BE2C (cell line): ENCODE results near the gene SLC38A2.
"Not testable (repeated sequence)": the region's sequence is repeated elsewhere in the genome, so short reads cannot be mapped to it uniquely, and the experiment has no call there.

Experiments
- DNase-seq: peaks from one replicate; pipeline ENCODE4 v3.0.0-alpha.2; 2020
- H3K27me3 ChIP-seq: fragments of 250-450 bp; sonication (Bioruptor Pico); 2 replicates; pipeline ENCODE4 v1.5.1; 2020; ENCODE audit warnings: mild to moderate bottlenecking
- H3K36me3 ChIP-seq: fragments of 250-450 bp; sonication (Bioruptor Pico); 2 replicates; pipeline ENCODE4 v1.5.1; 2020; ENCODE audit warnings: mild to moderate bottlenecking
- H3K4me1 ChIP-seq: fragments of 250-450 bp; sonication (Bioruptor Pico); 2 replicates; pipeline ENCODE4 v1.5.1; 2020
- H3K4me3 ChIP-seq: 2 replicates; pipeline ENCODE4 v1.5.1; 2011; ENCODE audit warnings: low read depth, low read length
- H3K9me3 ChIP-seq: fragments of 250-450 bp; sonication (Bioruptor Pico); 2 replicates; pipeline ENCODE4 v1.5.1; 2020
- TF ChIP-seq, protein P1 (sequence below): IDR thresholded peaks from 2 replicates; pipeline ENCODE4 v1.5.1; 2012; ENCODE audit warnings: mild to moderate bottlenecking, low read depth, low read length

The SLC38A2 gene

DNA sequence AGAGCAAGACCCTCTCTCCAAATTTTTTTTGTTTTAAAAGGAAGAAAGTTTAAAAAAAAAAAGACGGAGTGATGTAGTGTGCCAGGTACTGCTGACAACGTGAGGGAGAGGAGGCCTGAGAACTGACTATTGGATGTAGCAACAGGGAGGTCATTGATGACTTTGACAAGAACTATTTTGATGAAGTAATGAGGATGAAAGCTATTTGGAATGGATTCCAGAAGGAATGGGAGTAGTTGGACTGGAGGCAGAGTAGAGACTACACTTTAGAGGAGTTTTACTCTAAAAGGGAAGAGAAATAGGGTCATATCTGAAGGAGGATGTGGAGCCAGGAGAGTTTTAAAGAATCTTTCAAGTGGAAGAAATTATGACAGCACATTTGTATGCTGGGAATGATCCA is 27.8 kb upstream of the SLC38A2 start:
- DNase-seq, result no peak
- H3K4me1 ChIP-seq, result no peaks in the 10 kb centered on the region
- no peaks in the 10 kb centered on the region for H3K27me3 ChIP-seq
- TF ChIP-seq, protein P1, sequence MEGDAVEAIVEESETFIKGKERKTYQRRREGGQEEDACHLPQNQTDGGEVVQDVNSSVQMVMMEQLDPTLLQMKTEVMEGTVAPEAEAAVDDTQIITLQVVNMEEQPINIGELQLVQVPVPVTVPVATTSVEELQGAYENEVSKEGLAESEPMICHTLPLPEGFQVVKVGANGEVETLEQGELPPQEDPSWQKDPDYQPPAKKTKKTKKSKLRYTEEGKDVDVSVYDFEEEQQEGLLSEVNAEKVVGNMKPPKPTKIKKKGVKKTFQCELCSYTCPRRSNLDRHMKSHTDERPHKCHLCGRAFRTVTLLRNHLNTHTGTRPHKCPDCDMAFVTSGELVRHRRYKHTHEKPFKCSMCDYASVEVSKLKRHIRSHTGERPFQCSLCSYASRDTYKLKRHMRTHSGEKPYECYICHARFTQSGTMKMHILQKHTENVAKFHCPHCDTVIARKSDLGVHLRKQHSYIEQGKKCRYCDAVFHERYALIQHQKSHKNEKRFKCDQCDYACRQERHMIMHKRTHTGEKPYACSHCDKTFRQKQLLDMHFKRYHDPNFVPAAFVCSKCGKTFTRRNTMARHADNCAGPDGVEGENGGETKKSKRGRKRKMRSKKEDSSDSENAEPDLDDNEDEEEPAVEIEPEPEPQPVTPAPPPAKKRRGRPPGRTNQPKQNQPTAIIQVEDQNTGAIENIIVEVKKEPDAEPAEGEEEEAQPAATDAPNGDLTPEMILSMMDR, result no peak
- H3K4me3 ChIP-seq, result no peak overlapping the region
- no peaks in the 10 kb centered on the region for H3K36me3 ChIP-seq
- no peaks in the 10 kb centered on the region for H3K9me3 ChIP-seq

DNA sequence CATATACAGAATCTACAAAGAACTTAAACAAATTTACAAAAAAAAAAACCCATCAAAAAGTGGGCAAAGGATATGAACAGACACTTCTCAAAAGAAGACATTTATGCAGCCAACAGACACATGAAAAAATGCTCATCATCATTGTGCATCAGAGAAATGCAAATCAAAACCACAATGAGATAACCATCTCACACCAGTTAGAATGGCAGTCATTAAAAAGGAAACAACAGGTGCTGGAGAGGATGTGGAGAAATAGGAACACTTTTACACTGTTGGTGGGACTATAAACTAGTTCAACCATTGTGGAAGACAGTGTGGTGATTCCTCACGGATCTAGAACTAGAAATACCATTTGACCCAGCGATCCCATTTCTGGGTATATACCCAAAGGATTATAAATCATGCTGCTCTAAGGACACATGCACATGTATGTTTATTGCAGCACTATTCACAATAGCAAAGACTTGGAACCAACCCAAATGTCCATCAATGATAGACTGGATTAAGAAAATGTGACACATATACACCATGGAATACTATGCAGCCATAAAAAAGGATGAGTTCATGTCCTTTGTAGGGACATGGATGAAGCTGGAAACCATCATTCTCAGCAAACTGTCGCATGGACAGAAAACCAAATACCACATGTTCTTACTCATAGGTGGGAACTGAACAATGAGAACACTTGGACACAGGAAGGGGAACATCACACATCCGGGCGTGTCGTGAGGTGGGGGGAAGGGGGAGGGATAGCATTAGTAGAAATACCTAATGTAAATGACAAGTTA is 27.1 kb upstream of the SLC38A2 start:
- not testable (repeated sequence) for H3K27me3 ChIP-seq, DNase-seq, H3K4me1 ChIP-seq, H3K36me3 ChIP-seq, H3K9me3 ChIP-seq, H3K4me3 ChIP-seq

DNA sequence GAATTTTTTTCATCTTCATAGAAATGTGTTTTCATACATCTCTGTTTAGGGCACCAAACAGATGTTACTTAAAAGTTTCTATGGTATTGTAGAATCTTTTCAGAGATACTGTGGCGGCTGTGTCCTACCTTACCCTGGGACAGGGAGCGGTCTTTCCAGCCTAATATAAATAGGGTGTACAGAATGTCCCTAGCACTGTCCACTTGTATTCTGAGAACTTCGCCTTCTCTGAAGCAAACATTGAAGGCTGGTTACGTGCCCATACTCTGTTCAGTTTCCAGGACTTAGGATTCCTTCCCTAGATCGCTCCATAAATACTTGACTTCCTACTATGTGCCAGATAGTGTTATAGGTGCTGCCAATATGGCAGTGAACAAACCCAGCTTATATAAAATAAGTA is 24.3 kb upstream of the SLC38A2 start:
- Histone ChIP-seq H3K9me3 (no peaks in the 10 kb centered on the region), H3K4me1 (peaks cover under 1% of the 10 kb centered on the region; the same call in 1 of the 2 replicates), H3K27me3 (no peaks in the 10 kb centered on the region), H3K36me3 (no peaks in the 10 kb centered on the region), H3K4me3 (no peak overlapping the region)
- DNase-seq, result no peak
- TF ChIP-seq, protein P1, result no peak

DNA sequence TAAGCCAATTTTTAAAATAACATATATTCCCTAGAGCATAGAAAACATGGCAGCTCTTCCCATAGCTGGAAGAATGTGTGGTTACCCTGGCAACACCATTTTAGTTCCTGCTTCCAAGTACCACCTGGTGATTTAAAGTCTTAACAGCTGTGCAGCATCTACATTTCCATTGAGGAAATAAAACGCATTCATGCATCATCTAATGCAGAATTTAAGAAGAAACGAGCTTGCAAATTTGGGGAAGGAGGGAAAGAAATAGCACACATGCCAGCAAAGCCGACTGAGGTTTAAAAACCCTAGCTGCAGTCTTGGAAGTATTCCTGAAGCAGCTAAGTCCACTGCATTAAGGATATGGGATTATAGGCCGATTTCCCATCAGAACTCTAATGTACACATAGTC is 22.8 kb upstream of the SLC38A2 start:
- no peaks in the 10 kb centered on the region for H3K27me3 ChIP-seq
- DNase-seq, result no peak
- H3K9me3 ChIP-seq, result no peaks in the 10 kb centered on the region
- H3K4me1 ChIP-seq, result peaks cover 5% of the 10 kb centered on the region
- TF ChIP-seq, protein P1, result no peak
- H3K4me3 ChIP-seq, result no peak overlapping the region
- no peaks in the 10 kb centered on the region for H3K36me3 ChIP-seq

DNA sequence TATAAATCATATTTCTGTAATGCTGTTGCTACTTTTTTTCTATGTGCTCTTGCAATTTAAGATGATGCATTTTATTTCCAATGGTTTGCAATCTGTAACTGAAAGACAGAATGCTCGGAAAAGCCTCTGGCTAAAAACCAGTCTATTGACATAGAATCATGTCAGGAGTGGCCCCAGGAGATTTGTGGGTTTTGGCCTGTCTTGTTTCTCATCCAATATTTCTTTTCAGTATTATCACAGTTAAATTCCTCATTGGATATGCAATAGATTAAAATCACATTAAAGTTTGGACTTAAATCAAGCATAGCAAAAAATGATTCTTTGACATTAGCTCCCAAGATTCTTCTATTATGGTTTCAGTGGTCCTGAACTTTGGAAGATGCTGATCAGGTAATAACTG is 19.1 kb upstream of the SLC38A2 start:
- Histone ChIP-seq H3K27me3 (no peaks in the 10 kb centered on the region), H3K4me1 (peaks cover 18% of the 10 kb centered on the region), H3K9me3 (no peaks in the 10 kb centered on the region), H3K36me3 (no peaks in the 10 kb centered on the region), H3K4me3 (no peak overlapping the region)
- no peak for DNase-seq
- TF ChIP-seq, protein P1, result no peak

DNA sequence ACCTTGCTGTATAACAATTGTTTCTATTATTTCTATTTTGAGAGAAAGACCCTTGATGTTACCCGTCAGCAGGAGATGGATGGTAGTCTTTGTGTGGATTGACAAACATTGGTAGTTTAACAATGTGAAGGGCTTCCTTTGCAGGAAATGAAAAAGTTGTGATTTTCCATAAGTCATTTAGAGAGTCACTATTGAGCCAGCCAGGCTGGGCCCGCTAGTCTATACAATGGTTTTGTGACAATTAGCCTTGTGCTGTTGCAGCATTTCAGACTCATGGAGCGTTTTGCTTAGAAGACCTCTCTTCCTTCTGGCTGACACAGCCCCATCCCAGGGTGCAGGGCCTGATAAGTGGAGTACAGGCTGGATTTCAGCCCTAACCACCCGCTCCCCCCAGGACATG is 18.3 kb upstream of the SLC38A2 start:
- Histone ChIP-seq H3K4me3 (no peak overlapping the region), H3K4me1 (peaks cover 24% of the 10 kb centered on the region), H3K27me3 (no peaks in the 10 kb centered on the region), H3K36me3 (no peaks in the 10 kb centered on the region), H3K9me3 (no peaks in the 10 kb centered on the region)
- no peak for DNase-seq
- TF ChIP-seq, protein P1, result no peak
